ENCODE measurements around the gene CD1D.
"Not testable (repeated sequence)": the region's sequence is repeated elsewhere in the genome, so short reads cannot be mapped to it uniquely, and the experiment has no call there.

Gene CD1D

DNA sequence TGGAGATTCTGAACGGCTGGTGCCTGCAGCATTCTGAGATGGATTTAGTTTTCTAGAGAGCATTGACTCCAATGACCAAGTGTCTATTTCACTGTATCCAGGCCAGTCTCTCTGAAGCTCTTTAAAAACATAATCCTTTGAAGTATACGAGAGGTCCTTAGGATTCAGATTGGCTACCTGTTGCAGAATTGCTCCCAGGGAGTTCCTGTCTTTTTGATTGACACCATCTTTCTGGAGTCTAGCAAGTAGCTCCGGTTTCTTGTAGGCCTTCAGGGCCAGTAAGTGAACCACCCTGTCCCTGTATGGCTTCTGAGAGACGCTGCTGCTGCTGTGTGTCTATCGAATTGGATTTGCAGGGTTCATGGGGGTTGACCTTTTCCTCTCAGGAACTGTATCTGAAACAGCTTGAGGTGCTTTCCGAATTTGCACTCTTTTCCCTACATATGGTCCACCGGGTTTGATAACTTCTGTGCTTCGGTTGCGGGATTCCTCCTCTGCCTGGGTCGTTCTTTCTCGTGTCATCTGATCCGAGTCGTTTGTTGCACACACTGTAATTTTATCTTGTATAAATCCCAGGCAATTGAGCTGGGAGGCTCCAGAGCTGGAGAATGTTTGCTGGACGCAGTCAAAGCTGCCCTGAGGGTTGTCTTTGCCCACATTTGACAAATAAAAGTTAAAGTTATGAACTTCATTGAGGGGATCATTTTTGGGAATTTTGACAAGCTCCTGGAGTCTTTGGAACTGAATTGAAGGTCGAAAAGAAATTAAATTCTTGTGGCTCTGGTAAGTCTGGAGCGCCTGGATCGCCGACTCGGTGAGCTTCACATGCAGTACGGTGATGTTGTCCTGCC is 3.6 kb upstream of the CD1D start:
- DNase-seq, result not testable (repeated sequence)

DNA sequence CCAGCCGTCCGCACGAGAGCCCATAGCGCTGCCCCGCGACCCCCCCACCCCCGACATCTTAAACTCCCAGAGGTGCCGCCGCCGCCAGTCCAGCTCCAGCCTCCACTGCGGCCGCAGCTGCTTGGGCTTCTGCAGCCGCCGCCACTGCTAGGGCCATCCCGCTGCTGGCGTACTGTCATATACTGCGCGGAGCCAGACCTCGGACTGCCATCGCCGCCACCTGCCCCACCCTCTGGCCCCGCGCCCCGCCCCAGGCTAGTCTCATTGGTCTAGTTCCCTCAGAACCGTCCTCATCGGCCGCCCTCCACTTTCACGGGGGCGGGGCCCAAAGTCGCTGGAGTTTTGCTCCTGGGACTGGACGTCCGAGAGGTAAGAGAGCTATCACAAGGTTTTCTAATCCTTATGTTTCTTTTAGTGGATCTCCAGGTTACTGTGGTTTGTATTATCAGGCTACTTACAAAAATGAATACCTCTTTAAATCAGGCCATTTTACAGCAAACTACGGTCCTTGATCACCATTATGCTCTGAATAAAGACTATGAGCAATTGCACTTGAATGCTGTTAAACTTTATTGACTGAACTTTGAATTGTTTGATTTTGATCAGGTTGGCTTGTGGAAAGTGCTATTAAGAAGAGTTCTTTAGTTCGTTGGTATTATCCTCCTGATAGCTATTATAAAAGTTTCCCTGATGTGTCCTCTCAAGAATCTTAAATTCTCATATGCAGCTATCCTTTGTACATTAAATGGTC is 2.8 kb upstream of the CD1D start:
- DNase-seq, result peak; percentile 52

DNA sequence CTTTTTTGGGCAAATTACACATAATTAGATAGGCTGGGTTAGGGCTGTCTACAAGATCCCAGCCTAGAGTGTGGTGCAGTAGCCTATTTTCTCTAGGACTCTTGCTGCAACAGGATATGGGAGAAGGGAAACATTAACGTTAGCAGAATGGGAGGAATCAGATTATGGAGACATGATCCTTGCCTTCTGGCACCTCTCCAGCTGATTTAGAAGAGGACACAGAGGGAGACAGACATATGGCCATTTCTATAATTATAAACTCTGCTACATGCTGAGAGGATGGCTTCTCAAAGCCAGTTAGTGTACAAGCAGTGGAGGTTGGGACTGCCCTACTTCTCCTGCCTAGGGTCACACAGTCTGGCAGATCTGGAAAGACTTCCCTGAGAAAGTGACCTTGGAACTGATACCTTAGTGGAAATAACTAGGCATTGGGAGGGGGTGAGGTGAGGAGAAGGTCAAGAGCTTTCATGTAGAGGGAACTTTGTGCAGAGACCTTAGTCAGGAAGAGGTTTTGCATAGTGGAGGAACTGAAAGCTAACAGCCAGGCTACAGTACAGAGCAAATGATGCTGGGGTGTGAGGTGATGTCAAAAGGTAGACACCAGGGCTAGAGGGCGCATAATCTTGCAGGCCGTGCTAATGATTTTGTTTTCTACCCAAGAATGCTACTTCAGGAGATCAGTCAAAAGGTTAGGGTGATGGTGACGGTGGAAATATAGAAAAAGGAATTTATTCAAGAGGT is 1.2 kb upstream of the CD1D start:
- no peak for DNase-seq

DNA sequence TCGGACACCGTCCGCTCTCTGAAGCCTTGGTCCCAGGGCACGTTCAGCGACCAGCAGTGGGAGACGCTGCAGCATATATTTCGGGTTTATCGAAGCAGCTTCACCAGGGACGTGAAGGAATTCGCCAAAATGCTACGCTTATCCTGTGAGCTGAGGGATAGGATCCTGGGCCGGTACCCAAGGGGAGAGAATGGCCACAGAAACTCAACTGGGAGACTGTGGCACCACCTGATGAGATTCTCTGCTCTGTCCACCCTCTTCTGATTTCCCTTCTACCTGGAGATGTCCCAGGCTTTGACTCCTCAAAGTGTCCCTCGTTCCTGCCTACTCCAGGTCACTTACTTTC is 855 bp downstream of the CD1D start:
- no peak for DNase-seq

DNA sequence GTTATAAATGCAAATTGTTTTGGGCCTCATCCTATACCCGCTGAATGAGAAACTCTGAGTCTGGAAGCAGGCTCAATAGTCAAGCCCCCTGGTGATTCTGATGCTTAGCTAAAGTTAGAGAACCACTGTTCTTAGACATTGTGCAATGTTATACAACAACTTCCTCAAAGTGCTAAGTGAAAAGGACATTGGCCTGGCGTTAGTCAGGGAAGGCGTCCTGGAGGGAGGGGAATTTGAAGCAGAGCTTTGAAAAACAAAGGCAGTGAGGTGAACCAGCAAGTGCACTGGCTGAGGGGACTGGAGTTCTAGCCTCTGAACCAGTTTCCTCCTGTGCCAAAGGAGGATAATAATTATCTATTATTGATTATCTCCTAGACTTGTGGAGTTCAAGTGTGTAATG is 5.1 kb downstream of the CD1D start:
- no peak for DNase-seq

DNA sequence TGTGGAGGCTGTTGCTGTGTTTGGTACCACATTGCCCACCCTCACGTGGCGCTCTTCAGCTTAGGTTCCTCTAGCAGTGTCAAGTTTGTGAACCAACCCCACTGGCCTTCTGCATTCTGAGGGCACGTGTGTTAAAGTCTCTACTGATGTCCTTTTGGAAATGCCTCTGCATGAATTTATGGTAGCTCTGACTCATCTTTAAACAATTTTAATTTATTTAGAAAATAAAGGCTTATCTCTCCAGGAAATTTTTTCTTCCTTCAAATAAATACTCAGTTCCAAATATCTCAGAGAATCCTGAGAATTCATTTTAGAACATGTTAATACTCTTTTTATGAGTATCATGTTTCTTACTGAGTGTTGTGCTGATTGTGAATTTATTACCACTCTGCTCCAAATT is 5.5 kb downstream of the CD1D start:
- peak; percentile 6 for DNase-seq

DNA sequence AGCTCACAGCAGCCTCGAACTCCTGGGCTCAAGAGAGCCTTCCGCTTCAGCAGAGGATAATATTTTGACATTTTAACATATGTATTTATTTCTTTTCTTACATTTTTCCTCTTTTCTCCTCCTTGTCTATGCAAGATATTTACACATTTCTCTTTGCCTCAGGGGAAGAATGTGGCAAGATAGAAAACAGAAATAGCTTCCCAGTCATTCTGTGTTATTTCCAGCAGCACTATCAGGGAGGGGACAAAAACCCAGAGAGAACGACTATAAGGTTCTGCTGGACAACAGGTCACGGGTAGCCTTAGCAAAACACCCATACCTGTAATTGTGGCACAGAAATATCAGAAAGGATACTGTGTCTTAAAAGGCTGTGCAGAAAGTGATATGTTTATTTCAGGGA is 7.9 kb downstream of the CD1D start:
- DNase-seq, result no peak

DNA sequence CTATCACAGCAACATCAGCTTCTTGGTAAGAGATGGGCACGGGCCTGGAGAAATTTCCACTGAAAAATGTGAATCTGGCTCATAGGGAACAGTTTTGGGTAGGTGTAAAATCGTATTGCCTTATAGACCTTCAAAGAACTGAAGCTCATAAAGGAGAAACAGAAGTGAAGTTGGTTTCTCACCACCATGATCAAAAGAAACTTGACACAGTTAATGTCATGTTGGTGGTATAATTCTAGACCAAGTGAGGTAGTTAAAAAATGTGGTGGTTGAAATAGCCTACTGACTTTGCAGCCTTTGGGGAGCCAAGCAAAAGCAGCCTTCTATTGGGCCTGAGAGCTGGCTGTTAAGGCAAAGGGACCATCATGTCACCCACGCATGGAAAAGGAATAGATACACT is 8.9 kb downstream of the CD1D start:
- DNase-seq, result no peak

DNA sequence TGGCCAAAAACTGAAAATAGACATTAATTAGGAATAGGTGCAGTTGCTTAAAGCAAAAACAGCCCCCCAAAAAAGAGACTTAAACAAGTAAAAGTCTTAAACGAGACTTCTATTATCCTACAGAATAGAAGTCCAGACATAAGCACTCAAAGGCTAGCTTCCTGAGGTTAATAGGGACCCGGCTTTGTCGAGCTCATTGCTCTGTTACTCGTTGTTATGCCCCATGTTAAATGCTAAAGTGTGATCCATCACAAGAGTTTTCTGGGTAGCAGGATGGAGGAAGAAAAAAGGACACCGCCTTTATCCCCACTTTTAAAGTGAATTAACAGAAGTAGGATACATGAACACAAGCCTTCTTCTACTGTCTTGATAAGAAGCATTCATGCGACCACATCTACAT is 10.6 kb downstream of the CD1D start:
- DNase-seq, result no peak

DNA sequence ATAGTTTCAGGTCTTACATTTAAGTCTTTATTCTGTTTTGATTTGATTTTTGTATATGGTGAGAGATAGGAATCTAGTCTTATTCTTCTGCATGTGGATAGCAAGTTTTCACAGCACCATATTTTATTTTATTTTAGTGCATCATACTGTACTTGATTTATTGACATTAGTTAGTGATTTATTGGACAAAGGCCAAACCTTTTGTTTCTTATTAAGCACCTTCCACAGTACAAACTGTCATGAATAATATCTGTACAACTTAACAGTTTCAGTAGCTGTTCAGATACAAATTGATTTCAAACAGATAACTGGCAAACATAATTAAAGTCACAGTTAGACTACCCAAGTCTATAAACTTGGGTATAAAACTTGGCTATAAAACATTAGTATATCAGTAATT is 15.8 kb downstream of the CD1D start:
- DNase-seq, result no peak

DNA sequence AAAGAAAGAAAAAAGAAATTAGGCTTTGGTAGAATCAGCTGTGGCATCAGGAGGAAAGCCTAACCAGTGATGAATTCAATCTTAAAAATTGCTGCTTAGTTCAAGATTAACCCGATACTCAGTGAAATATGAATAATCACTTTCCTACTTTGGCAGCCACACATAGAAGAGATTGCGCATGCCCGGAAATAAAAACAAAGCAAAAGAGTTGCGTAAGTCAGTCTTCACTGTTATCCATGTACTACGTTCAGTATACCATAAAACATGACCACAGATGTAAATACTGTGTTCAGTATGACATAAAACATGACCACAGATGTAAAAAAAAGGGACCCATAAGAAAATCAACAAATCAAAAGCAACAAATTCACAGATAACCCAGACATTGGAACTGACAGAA is 19.2 kb downstream of the CD1D start:
- no peak for DNase-seq

DNA sequence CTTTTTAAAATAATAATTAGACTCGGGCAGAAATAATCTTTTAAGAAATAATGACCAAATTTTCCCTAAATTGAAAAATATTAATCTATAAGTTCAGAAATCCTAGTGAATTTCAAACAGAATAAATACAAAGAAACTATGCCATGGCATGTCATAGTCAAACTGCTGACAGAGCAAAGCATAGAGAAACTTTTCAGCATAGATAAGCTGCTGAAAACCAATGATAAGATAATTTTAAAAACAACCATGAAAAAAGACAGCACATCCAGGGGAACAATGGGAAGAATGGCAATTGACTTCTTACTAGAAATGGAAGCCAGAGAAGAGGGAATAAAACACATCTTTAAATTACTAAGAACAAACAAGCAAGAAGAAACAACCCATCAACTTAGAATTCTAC is 19.8 kb downstream of the CD1D start:
- no peak for DNase-seq

DNA sequence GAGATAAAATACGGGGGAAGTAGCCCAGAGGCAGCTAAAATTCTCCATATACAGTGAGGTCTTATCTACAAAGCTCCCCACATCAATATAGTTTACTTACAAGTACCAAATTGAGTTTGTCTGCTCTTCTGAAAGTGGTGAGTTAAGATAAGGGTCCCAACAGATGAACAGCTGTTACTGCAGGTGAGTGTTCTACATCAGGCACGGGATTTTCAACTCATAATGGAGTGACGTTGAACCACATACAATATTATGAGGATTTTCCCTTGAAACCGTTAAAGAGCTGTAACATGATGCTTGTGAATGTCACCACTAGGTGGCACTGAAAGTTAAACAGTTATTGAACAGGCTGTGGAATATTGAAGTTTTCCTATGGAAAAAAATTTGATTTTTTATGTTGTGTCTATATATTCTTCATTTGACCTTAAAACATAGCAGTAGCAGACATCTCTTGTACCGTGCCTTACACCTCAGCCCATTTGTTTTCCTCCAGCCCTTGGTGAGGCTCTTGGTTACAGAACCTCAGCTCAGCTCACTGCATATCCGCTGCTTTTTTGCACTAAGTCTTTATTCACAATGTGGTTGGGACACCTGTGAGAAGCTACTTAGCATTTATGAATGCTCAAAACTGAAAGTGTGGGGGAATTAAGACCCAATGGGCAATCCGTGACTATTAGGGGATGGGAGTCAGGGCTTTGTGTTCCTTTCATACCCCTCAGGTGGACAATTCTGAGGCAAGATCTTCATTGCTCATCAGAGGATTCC is 23.2 kb downstream of the CD1D start:
- peak; percentile 54 for DNase-seq

DNA sequence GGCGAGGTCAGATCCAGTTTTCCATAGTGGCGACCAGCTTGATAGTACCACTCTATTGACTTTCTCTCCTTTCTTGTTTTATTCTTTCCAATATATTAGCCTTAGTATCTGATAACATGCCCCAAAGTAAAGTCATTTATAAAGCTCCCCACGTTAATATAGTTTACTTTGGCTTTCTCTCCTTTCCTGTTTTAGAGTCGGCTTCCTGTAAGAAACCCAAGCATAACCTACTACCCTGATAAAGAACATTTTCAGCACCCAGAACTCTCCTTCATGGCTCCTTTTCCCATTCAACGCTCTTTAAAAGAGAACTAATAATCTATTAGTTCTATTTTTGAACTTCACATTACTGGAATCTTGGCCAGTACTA is 23.7 kb downstream of the CD1D start:
- no peak for DNase-seq

DNA sequence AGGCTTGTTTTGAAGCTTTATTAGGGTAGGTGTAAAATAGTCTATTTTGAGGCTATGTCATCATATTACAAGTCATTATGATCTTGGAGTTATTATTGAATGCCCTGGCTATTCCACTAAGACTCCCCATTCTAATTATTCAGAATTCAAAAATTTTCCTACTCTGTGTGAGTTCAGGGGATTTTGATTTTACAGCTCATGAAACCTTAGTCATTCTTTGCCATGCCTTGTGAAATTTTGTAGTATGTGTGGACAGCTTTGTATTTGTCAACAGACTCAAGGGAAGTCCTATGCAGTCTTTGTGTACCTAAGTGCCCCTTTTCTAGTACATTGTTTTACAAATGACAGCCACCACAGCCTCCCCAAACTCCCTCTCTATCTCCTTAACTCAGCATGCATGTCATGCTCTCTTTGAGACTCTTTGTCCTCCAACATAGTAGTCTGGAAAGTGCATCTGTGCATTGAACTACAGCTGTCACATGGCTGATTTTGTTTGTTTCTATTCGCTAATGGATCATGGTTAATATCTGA is 28.0 kb downstream of the CD1D start:
- no peak for DNase-seq

DNA sequence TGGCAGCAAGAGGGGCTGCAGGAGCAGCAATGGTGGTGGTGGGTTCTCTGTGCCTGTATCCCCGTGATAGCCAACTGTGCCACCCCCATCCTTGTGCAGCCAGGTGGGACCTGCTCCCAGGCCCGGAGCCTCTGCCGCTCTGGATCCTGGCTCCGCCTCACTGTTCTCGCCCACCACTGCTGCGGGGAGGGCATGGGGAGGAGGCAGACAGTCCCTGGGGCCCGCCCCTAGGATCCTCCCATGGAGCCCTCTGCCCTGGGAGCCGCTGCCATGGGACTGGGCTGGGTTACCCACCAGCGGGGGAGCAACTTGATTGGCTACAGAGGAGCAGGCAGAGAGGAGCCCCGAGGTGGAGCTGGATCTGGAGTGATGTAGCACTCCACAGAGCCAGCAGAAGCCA is 31.6 kb downstream of the CD1D start:
- no peak for DNase-seq

DNA sequence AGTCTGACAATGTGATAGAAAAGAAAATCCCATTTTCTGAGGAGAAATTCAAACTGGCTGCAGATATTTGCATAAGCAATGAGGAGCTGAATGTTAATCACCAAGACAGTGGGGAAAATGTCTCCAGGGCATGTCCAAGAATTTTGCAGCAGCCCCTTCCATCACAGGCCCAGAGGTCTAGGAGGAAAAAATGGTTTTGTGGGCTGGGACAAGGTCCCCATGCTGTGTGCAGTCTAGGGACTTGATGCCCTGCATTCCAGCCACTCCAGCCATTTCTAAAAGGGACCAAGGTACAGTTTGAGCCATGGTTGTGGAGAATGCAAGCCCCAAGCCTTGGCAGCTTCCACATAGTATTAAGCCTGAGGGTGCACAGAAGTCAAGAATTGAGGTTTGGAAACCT is 42.8 kb downstream of the CD1D start:
- DNase-seq, result not testable (repeated sequence)

DNA sequence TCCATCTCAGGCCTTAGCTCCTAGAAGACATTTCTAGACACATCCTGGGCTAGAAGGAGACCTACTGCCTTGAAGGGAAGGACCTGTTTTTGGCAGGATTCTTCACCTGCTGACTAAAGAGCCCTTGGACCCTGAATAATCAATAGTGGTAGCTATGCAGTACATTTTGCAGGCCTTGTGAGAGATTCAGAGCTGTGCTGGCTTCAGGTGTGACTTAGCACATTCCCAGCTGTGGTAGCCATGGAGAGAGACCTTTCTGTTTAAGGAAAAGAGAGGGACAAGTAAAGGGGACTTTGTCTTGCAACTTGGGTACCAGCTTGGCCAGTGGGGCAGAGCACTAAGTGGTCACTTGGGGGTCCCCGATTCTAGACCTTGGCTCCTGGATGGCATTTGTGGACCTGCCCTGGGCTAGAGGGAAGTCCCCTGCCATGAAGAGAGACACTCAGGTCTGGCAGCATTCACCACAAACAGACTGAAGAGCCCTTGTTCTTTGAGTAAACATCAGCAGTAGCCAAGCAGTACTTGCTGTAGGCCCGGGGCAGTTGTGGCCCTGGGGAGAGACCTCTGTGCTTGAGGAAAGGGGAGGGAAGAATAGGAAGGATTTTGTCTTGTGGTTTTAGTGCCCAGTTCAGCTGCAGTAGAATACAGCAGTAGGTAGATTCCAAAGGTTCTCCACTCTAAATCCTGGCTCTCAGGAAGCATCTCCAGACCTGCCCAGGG is 47.4 kb downstream of the CD1D start:
- DNase-seq, result no peak
